SK-N-SH (cell line): ENCODE results near the gene CFAP126. TPM values are rescaled to one million over a fixed set of nuclear protein-coding genes. Genes with fewer than 3 reads are reported as not detected.

Source experiments
- CTCF ChIA-PET: fragments of 300-600, 350-600 bp; formaldehyde crosslinking; extraction: SDS; loops from one replicate; lab custom pipeline; 2021; lab: Yijun Ruan, JAX
- POLR2A ChIA-PET: fragments of 350-600 bp; sonication (Branson Sonifier 250); formaldehyde crosslinking; extraction: SDS; loops from one replicate; lab custom pipeline; 2020; ENCODE audit warnings: antibody characterized with exemption, inconsistent platforms; lab: Yijun Ruan, JAX
- DNase-seq: peaks from one replicate; pipeline ENCODE4 v3.0.0; 2012
- H2AFZ ChIP-seq: fragments of 200-600 bp; sonication (generic); 2 replicates; pipeline ENCODE4 v1.8.1; 2016; ENCODE audit warnings: antibody characterized with exemption, mild to moderate bottlenecking, low read depth
- H3F3A ChIP-seq: fragments of 200-600 bp; sonication (generic); replicated peaks from 2 replicates; pipeline ENCODE3; 2016; ENCODE audit warnings: antibody characterized with exemption, mild to moderate bottlenecking; ENCODE audit not compliant: insufficient read depth
- H3K27ac ChIP-seq, 2 experiments: fragments of 200-500 bp in 1 of 2; fragments of 200-600 bp in 1 of 2; sonication (Bioruptor generic) in 1 of 2; sonication (generic), shearing (Covaris generic) in 1 of 2; 2 replicates each; pipeline versions ENCODE4 v1.5.1 to v1.6.1; 2014 to 2016; ENCODE audit warnings: low read depth in 2 of 2, inconsistent platforms in 1 of 2, low read length in 1 of 2, mild to moderate bottlenecking in 1 of 2, mixed read lengths in 1 of 2
- H3K27me3 ChIP-seq: fragments of 200-600 bp; sonication (generic), shearing (Covaris generic); 2 replicates; pipeline ENCODE4 v1.6.1; 2016; ENCODE audit warnings: mixed run types; ENCODE audit not compliant: insufficient read depth
- H3K36me3 ChIP-seq, 2 experiments: fragments of 200-500 bp in 1 of 2; fragments of 200-600 bp in 1 of 2; sonication (Bioruptor generic) in 1 of 2; sonication (generic) in 1 of 2; replicated peaks in 1 of 2; 2 replicates each; pipeline versions ENCODE3 to v1.5.1; 2014 to 2016; ENCODE audit warnings: low read length in 1 of 2, mild to moderate bottlenecking in 1 of 2; ENCODE audit not compliant: insufficient read depth in 2 of 2, control insufficient read depth in 1 of 2
- H3K4me1 ChIP-seq, 2 experiments: fragments of 200-500 bp in 1 of 2; fragments of 200-600 bp in 1 of 2; sonication (Bioruptor generic) in 1 of 2; sonication (generic), shearing (Covaris generic) in 1 of 2; 2 replicates each; pipeline versions ENCODE4 v1.5.1 to v1.6.1; 2014 to 2016; ENCODE audit warnings: low read depth in 1 of 2, low read length in 1 of 2, mixed run types in 1 of 2; ENCODE audit not compliant: insufficient read depth in 2 of 2, control insufficient read depth in 1 of 2
- H3K4me2 ChIP-seq: fragments of 200-600 bp; sonication (generic), shearing (Covaris generic); 2 replicates; pipeline ENCODE4 v1.6.1; 2017; ENCODE audit warnings: mixed run types
- H3K4me3 ChIP-seq, 2 experiments: fragments of 200-500 bp in 1 of 2; fragments of 200-600 bp in 1 of 2; sonication (Bioruptor generic) in 1 of 2; sonication (generic), shearing (Covaris generic) in 1 of 2; 2 replicates each; pipeline versions ENCODE4 v1.5.1 to v1.8.1; 2014 to 2016; ENCODE audit warnings: low read depth in 2 of 2, inconsistent platforms in 1 of 2, low read length in 1 of 2, mild to moderate bottlenecking in 1 of 2, mixed read lengths in 1 of 2, moderate library complexity in 1 of 2
- H3K79me2 ChIP-seq: fragments of 200-600 bp; sonication (generic); 2 replicates; pipeline ENCODE4 v1.8.1; 2017; ENCODE audit warnings: mild to moderate bottlenecking; ENCODE audit not compliant: insufficient read depth
- H3K9ac ChIP-seq: fragments of 200-600 bp; sonication (generic); 2 replicates; pipeline ENCODE4 v1.6.1; 2017; ENCODE audit warnings: mixed run types
- H3K9me2 ChIP-seq: fragments of 200-600 bp; sonication (generic); 2 replicates; pipeline ENCODE4 v1.6.1; 2017; ENCODE audit warnings: mixed run types
- H3K9me3 ChIP-seq: fragments of 200-600 bp; sonication (generic); 2 replicates; pipeline ENCODE4 v1.6.1; 2017; ENCODE audit warnings: mixed run types, mild to moderate bottlenecking, moderate library complexity
- H4K20me1 ChIP-seq: fragments of 200-600 bp; sonication (generic); 2 replicates; pipeline ENCODE4 v1.6.1; 2017; ENCODE audit warnings: mild to moderate bottlenecking, mixed run types; ENCODE audit not compliant: insufficient read depth
- ELF1 ChIP-seq: IDR thresholded peaks from 2 replicates; pipeline ENCODE4 v1.4.0; 2012
- EP300 ChIP-seq, 2 experiments: IDR thresholded peaks; 2 replicates each; pipeline versions ENCODE4 v1.4.0 to v1.6.1; 2012; ENCODE audit warnings: borderline replicate concordance in 1 of 2, low read depth in 1 of 2, low read length in 1 of 2
- EZH2phosphoT487 ChIP-seq: fragments of 200-600 bp; sonication (generic); IDR thresholded peaks from 2 replicates; pipeline ENCODE4 v1.6.1; 2017; ENCODE audit warnings: low read depth, mixed run types, mild to moderate bottlenecking, antibody characterized with exemption, moderate library complexity, borderline replicate concordance
- FOXJ3 ChIP-seq: sonication (generic); formaldehyde crosslinking; IDR thresholded peaks from 2 replicates; pipeline ENCODE4 v1.5.1; 2020; ENCODE audit warnings: mild to moderate bottlenecking, missing genetic modification reagents
- FOXM1 ChIP-seq: IDR thresholded peaks from 2 replicates; pipeline ENCODE4 v1.4.0; 2012; ENCODE audit warnings: low read depth, mild to moderate bottlenecking
- GABPA ChIP-seq: IDR thresholded peaks from 2 replicates; pipeline ENCODE4 v1.4.0; 2012; ENCODE audit warnings: low read depth, mild to moderate bottlenecking
- MAX ChIP-seq: IDR thresholded peaks from 2 replicates; pipeline ENCODE4 v1.4.0; 2012; ENCODE audit warnings: low read depth
- MEF2A ChIP-seq: IDR thresholded peaks from 2 replicates; pipeline ENCODE4 v1.4.0; 2012; ENCODE audit warnings: low read depth, borderline replicate concordance
- MXI1 ChIP-seq: IDR thresholded peaks from 2 replicates; pipeline ENCODE4 v1.6.1; 2012; ENCODE audit warnings: mild to moderate bottlenecking, low read depth, low read length, improper control_type of control experiment
- NRF1 ChIP-seq: IDR thresholded peaks from 2 replicates; pipeline ENCODE4 v1.6.1; 2012; ENCODE audit warnings: low read depth, mild to moderate bottlenecking, low read length
- PBX3 ChIP-seq: IDR thresholded peaks from 2 replicates; pipeline ENCODE4; 2012
- RAD21 ChIP-seq: IDR thresholded peaks from 2 replicates; pipeline ENCODE4 v1.6.1; 2012; ENCODE audit warnings: mild to moderate bottlenecking, low read length
- RCOR1 ChIP-seq: fragments of 150-350 bp; IDR thresholded peaks from 2 replicates; pipeline ENCODE4 v1.6.1; 2017; ENCODE audit warnings: antibody characterized with exemption, low read length
- RFX5 ChIP-seq: IDR thresholded peaks from 2 replicates; pipeline ENCODE4 v1.6.1; 2012; ENCODE audit warnings: mild to moderate bottlenecking, improper control_type of control experiment, low read length
- SMC3 ChIP-seq: IDR thresholded peaks from 2 replicates; pipeline ENCODE4 v1.6.1; 2012; ENCODE audit warnings: low read depth, low read length, improper control_type of control experiment
- TAF1 ChIP-seq: IDR thresholded peaks from 2 replicates; pipeline ENCODE4 v1.6.1; 2012; ENCODE audit warnings: low read depth, mild to moderate bottlenecking, low read length, moderate library complexity, borderline replicate concordance
- TCF12 ChIP-seq: IDR thresholded peaks from 2 replicates; pipeline ENCODE4 v1.4.0; 2012
- TEAD4 ChIP-seq: IDR thresholded peaks from 2 replicates; pipeline ENCODE4 v1.4.0; 2012; ENCODE audit warnings: mild to moderate bottlenecking, borderline replicate concordance; ENCODE audit not compliant: insufficient read depth
- USF1 ChIP-seq: IDR thresholded peaks from 2 replicates; pipeline ENCODE4 v1.4.0; 2012; ENCODE audit warnings: low read depth, borderline replicate concordance
- USF2 ChIP-seq: fragments of 150-350 bp; IDR thresholded peaks from 2 replicates; pipeline ENCODE4 v1.6.1; 2017; ENCODE audit warnings: antibody characterized with exemption, low read length, low read depth, borderline replicate concordance
- YY1 ChIP-seq: IDR thresholded peaks from 2 replicates; pipeline ENCODE4 v1.4.0; 2012; ENCODE audit warnings: low read depth, mild to moderate bottlenecking
- ZBTB33 ChIP-seq: IDR thresholded peaks from 2 replicates; pipeline ENCODE4 v1.4.0; 2012; ENCODE audit warnings: low read depth, borderline replicate concordance
- WGBS: methylation state at CpG from one replicate; pipeline ENCODE4 v1.1.6; 2017; ENCODE audit warnings: low lambda C conversion rate; 5-methylcytosine and 5-hydroxymethylcytosine counted together
- polyA plus RNA-seq, 3 experiments: library from polyadenylated mRNA; depleted of rRNA; stranded (reverse); fragments of >200 nt; gene quantifications; 2 replicates each; pipeline ENCODE4 v1.2.3, GENCODE V29; 2012

Gene CFAP126
- polyA plus RNA-seq, 1 of the 3 experiments (the other 2 are of a cell fraction) = not detected

GRCh38 chr1:161408429-161409052 lies 40.9 kb upstream of the CFAP126 start:
- H3K36me3 ChIP-seq = no peaks in the 10 kb centered on the region
- H3K79me2 ChIP-seq = no peaks in the 10 kb centered on the region
- WGBS = 48% methylated on average over 3 of the region's 3 CpGs
- H3K4me2 ChIP-seq = no peak overlapping the region
- no peaks in the 10 kb centered on the region for H3K9me2 ChIP-seq
- DNase-seq = no peak
- no peak overlapping the region for H2AFZ ChIP-seq
- H3K27me3 ChIP-seq = no peaks in the 10 kb centered on the region
- no peak overlapping the region for H3K9ac ChIP-seq
- H3K9me3 ChIP-seq = no peaks in the 10 kb centered on the region
- POLR2A ChIA-PET = no interaction called here
- H3K4me1 ChIP-seq = no peaks in the 10 kb centered on the region
- CTCF ChIA-PET = interaction anchor here (0.8 to 2.3 kb wide), 2 partner anchors 8 to 14 kb away, joined by 3 to 7 read pairs; no protein-coding TSS in a partner anchor
- H4K20me1 ChIP-seq = no peaks in the 10 kb centered on the region
- H3K4me3 ChIP-seq = no peak overlapping the region
- no peak overlapping the region for H3K27ac ChIP-seq
- TF ChIP-seq GABPA = no peak
- no peak for TF ChIP-seq USF1
- no peak for TF ChIP-seq EZH2phosphoT487
- no peak for TF ChIP-seq MXI1
- TF ChIP-seq SMC3 = no peak
- no peak for TF ChIP-seq MAX
- TF ChIP-seq EP300 (IDR thresholded peaks at IDR 0.05; ENCODE audit: borderline replicate concordance in 1 of 2, low read depth in 1 of 2, low read length in 1 of 2) = no peak
- no peak for TF ChIP-seq PBX3
- no peak for TF ChIP-seq USF2
- no peaks in the 10 kb centered on the region for H3F3A ChIP-seq

GRCh38 chr1:161407451-161407985 lies 39.8 kb upstream of the CFAP126 start:
- H3F3A ChIP-seq = no peaks in the 10 kb centered on the region
- ChIA-PET POLR2A (no interaction called here), CTCF (no interaction called here)
- H3K9me3 ChIP-seq = no peaks in the 10 kb centered on the region
- no peaks in the 10 kb centered on the region for H3K4me1 ChIP-seq
- WGBS = 80% methylated on average over 6 of the region's 6 CpGs
- H3K79me2 ChIP-seq = no peaks in the 10 kb centered on the region
- no peak overlapping the region for H3K4me2 ChIP-seq
- DNase-seq = no peak
- H3K4me3 ChIP-seq = no peak overlapping the region
- H2AFZ ChIP-seq = no peak overlapping the region
- no peaks in the 10 kb centered on the region for H3K36me3 ChIP-seq
- H3K27me3 ChIP-seq = no peaks in the 10 kb centered on the region
- no peak overlapping the region for H3K27ac ChIP-seq
- no peaks in the 10 kb centered on the region for H4K20me1 ChIP-seq
- no peak overlapping the region for H3K9ac ChIP-seq
- H3K9me2 ChIP-seq = no peaks in the 10 kb centered on the region
- TF ChIP-seq USF1 (no peak), TEAD4 (no peak), FOXJ3 (no peak), RFX5 (no peak), YY1 (no peak), TCF12 (no peak), ZBTB33 (no peak), RAD21 (no peak), NRF1 (no peak), FOXM1 (no peak), RCOR1 (no peak), MXI1 (no peak), ELF1 (no peak), TAF1 (no peak), MAX (no peak), MEF2A (no peak)
